NCI-H1092 treated with DMSO at 0.1 percent for 48 hours (cell line): Measurements from ENCODE around the gene TEX26.

Source experiments
- DNase-seq: peaks from one replicate; lab custom pipeline; 2025; lab: John Stamatoyannopoulos, UW

TEX26 gene

DNA sequence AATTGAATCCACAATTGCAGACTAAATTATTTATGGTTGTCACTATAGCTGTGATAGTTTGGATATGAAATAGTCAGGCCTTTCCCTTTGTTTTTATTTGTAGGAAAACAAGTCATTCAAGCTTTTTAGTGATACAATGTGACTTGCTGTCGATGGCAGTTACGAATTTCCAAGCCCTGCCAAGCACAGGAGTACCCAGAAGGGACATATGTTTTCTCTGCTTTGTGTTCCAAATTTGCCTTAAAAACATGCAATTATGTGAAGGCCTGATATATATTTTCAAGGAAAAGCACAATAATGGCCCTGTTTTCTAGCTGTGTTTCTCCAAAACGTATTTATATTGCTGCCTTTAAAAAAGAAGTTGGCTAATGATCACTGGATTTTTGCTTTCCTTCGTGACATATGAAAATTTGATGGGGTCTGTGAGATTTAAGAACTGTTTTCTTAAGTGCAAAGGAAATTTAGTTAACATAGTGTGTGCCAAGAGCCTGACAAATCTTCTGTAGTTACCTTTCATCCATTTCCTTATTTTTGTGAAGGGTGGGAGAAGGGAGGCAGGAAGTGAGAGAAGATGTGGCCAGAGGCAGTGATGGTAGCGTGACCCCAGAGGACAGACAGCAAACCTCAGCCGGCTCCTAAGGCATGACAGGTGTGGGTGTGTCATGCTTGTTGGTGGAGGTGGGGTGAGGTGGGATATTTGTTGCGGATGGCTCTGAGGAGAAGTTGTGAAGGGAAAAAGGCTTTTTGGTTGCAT lies 79.6 kb downstream of the TEX26 start:
- DNase-seq = no peak

DNA sequence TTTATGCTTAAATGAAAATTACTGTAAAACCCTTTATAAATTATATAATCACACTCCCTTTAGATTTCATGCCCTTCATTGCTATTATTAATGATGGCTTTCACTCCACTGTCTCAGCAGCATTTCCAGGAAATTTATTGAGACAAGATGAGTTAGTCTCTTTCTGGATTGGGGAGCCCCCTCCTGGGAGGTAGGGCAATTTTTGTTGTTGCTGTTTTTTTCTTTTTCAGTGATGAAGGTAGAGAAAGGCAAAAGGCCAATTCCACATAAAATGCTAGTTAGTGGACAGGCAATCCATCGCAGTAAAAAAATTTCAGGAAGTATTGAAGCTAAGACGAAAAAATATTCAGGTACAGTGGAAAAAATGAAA lies 80.2 kb downstream of the TEX26 start:
- DNase-seq = no peak

GRCh38 chr13:31014456-31014855 lies 82.0 kb downstream of the TEX26 start:
- no peak for DNase-seq

GRCh38 chr13:31015199-31015598 lies 82.7 kb downstream of the TEX26 start:
- DNase-seq = no peak

DNA sequence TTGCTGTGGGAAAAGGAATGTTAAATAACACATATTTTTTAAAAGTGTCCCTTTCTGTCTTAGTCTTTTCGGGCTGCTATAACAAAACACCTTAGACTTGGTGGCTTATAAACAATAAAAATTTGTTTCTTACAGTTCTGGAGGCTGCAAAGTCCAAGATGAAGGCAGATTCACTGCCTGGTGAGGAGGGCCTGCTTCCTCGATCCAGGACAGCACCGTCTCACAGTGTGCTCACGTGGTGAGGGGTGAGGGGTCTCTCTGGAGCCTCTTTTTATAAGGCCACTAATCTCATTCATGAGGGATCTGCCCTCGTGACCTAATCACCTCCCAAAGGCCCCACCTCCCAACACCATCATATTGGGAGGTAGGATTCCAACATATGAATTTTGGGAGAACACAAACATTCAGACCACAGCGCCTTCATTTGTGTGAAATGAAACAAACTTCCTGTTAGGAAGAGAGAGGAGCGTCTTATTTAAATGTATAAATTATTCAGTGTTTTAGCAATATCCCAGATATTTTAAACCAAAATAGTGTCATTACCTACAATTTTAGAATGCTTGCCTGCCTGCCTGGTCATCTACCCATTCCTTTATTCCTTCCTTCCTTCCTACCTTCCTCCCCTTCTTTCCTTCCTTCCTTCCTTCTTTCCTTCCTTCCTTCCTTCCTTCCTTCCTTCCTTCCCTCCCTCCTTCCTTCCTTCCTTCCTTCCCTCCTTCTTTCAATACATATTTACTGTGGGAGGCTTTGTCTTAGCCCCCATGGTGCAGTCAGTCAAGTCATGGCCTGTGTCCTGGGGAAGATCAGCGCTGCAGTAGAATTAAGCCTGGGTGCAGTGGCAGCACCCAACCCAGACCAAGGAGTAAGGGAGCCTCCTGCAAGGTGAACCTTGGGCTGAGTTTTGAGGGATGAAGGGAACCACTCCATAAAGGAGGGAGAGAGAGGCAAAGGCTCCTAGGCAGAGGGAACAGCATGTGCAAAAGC lies 84.2 kb downstream of the TEX26 start:
- DNase-seq = no peak

DNA sequence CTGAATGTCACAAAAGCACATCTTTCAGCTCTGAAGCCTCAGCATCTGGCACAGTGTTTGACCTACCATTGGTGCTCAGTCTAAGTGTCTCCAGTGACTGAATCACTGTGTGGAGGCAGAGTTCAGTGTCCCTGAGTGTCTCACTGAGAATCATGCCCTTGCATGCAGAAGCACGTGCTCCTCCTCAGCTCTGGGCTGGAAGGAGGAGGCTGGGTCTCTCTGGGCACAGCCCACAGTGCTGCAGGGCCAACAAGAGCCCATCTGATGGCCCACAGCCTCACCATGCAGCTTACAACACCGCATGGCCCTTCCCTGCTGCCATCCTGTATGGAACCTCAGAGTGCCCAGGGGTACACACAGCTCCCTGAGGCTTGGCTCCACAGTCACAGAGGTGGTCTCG lies 86.1 kb downstream of the TEX26 start:
- DNase-seq = no peak

DNA sequence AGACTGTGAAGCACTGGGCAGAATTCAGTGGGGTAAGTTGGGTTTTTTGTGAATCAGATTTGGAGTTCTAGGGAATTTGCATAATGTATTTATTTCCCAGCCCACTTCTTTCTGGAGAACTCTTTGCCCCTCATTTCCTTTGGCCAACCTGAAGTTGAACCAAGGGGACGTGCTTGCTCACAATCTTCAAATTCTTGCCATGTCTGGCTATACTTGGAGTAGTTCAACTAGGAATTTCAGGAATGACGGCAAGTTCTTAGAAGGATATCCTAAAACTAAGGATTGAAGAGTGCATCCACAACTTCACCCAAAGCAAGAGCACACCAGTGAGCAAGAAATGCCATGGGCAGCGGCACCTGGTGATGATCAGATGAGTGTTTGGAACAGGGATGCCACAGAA lies 88.5 kb downstream of the TEX26 start:
- no peak for DNase-seq

DNA sequence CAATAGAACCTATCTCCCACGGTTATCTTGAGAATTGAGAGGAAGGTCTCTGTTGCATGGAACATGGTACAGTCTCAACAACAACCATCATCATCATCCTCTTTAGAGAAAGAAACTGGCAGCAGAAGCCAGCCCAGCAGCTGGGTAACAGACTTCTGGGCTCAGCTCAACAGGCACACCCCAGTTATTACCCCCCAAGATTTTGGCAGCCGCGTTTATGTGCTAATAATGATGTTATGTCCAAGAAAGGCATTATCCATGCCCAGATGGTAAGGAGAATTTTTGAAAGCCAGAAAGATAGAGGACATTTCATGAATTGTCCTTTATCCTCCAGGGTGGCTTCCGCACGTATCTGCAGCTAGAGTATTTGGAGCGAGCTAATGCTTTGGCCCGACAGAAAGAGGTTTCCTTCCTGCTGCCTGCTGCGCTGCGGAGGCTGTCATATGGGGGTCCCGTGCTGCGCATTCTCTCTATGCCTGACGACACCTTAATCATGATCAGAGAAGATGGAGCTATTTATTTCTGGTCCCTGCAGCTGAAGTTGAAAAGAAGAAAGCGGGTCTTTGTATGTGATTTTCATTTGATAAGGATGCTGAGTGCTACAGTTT lies 89.9 kb downstream of the TEX26 start:
- DNase-seq = no peak

DNA sequence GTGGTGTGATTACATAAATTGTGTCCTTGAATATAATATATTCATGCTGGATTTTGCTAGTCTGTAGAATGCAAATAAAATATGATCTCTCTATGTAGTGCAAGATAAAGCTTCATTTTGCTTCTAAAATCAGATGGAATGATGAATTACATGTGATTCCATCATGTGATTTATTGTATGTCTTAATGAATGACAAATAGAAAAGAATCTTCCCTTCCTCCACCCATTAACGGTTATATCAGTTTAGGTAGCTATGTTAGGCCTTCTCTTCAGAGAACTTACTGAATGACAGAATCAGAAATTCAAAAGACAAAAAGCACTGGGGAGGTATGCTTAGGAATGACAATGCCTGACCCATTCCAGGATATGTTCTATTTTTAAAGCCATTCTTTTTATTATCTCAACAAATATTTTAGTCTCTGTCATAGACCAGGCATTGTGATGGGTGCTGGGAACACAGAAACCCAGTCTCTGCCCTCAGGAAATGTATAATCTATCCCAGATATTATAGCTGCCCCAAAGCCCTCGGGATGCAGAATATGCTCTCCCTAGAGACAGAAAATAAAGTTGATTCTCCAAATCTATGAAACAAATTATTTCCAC lies 90.6 kb downstream of the TEX26 start:
- no peak for DNase-seq
